Measurements from ENCODE around the gene ZBTB32.

ZBTB32 gene

GRCh38 chr19:35754370-35755130 lies 50.2 kb downstream of the ZBTB32 start:
- FAIRE-seq = no peak

GRCh38 chr19:35755131-35755549 lies 50.8 kb downstream of the ZBTB32 start:
- no peak for FAIRE-seq

GRCh38 chr19:35755550-35756376 lies 51.4 kb downstream of the ZBTB32 start:
- FAIRE-seq = no peak

GRCh38 chr19:35756377-35757230 lies 52.2 kb downstream of the ZBTB32 start, which contains the start of gene HSPB6:
TSS of gene HSPB6 (minus strand) at chr19:35757029. CDS start at chr19:35757008, 21 bp downstream.
- no peak for FAIRE-seq

GRCh38 chr19:35757231-35757748 lies 52.9 kb downstream of the ZBTB32 start:
- no peak for FAIRE-seq

GRCh38 chr19:35757749-35758608 lies 53.6 kb downstream of the ZBTB32 start, which contains the start of gene PROSER3:
TSS of gene PROSER3 (plus strand) at chr19:35758176. CDS start at chr19:35758216, 40 bp downstream.
- FAIRE-seq = peak; percentile 99

GRCh38 chr19:35759697-35760096 lies 55.3 kb downstream of the ZBTB32 start:
- no peak for FAIRE-seq

GRCh38 chr19:35760711-35761349 lies 56.5 kb downstream of the ZBTB32 start:
- no peak for FAIRE-seq

- FAIRE-seq = no peak
These were observed 60.3 kb downstream of the ZBTB32 start for GRCh38 chr19:35764432-35765315.

Data from A204.1 (cell line).